SJSA1 (cell line): Measurements from ENCODE around the gene DSG2. TPM values are rescaled to one million over a fixed set of nuclear protein-coding genes. Genes with fewer than 3 reads are reported as not detected.

ENCODE experiments used
- DNase-seq, 2 experiments: peaks; one replicate each; pipeline ENCODE4 v3.0.0-alpha.2; 2015 to 2020; ENCODE audit warnings: low spot score in 2 of 2, low read depth in 1 of 2
- H3K27ac ChIP-seq: fragments of 250-450 bp; sonication (Bioruptor Pico); 2 replicates; pipeline ENCODE4 v1.5.1; 2020; ENCODE audit warnings: mild to moderate bottlenecking, moderate library complexity
- H3K27me3 ChIP-seq: fragments of 250-450 bp; sonication (Bioruptor Pico); replicated peaks from 2 replicates; pipeline ENCODE4 v1.5.1; 2020; ENCODE audit warnings: mild to moderate bottlenecking, moderate library complexity
- H3K36me3 ChIP-seq: fragments of 250-450 bp; sonication (Bioruptor Pico); 2 replicates; pipeline ENCODE4 v1.5.1; 2020; ENCODE audit warnings: mild to moderate bottlenecking
- H3K4me1 ChIP-seq: fragments of 250-450 bp; sonication (Bioruptor Pico); replicated peaks from 2 replicates; pipeline ENCODE4 v1.6.1; 2021; ENCODE audit warnings: mild to moderate bottlenecking
- H3K4me3 ChIP-seq: fragments of 250-450 bp; sonication (Bioruptor Pico); 2 replicates; pipeline ENCODE4 v1.5.1; 2020; ENCODE audit warnings: mild to moderate bottlenecking
- H3K9me3 ChIP-seq: fragments of 250-450 bp; sonication (Bioruptor Pico); replicated peaks from 2 replicates; pipeline ENCODE4 v1.5.1; 2020; ENCODE audit warnings: mild to moderate bottlenecking
- total RNA-seq: library from RNA; depleted of rRNA; stranded (reverse); fragments of >200 nt; shearing (Covaris generic); gene quantifications from 2 replicates; pipeline ENCODE4 v1.2.3, GENCODE V29; 2014; rRNA removed

DSG2 gene
- 48.2 and 65.5 TPM in 2 replicates for total RNA-seq

DNA sequence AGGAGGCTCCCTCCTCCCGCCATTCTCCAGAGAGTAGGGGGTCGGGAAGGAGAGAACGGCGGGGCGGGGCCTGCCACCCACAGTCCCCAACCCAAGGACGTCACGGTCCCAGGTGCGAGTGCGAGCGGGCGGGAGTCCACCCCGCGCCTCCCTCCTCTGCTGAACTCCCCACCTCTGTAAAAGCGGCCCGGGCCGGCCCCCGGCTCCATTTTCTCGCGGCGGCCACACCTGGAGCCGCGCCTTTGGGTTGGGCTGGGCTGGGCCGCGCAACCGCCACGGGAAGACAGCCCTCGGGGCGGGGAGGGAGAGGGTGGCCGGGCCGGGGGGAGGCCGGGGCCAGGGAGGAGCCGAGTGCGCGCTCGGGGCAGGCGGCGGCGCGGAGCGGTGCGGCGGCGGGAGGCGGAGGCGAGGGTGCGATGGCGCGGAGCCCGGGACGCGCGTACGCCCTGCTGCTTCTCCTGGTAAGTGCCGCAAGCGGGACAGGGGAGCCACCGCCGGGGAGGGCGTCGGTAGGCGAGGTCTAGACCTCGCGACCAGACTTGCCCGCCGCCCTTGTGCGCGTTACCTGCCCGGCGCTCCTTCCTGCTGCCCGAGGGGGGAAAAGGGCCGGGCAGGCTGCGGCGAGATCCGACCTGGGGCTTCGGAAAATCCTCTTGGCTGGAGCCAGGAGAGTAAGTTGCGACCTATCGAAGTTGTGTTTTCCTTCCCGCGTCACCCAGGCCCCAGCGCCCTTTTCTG lies at the start of gene DSG2:
Gene DSG2 (plus strand): TSS at position 342 of the 738 bp plus-strand sequence. CDS start 75 bp downstream, at position 417.
- peak within 1 kb of the TSS; percentile 95 for H3K4me3 ChIP-seq
- peak; percentile 73 for DNase-seq

DNA sequence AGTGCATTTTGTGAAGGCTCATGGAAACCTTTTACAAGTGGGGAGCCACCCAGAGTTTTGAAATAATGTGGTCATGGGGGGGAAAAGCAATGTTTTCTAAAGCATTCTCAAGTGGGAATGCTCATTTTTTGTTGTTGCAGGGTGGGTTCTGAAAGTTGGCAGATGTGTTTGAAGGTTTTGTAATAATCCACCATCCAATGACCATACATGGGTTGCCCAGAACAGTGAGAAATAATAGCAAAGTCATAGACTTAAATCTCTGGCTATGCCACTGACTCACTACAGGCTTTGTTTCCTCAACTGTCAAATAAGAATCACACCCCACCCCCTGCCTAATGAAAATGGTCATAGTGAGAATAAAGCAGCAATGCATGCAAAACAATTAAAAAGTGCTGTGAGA lies 47.6 kb upstream of the DSG2 start:
- no peak overlapping the region for H3K4me3 ChIP-seq
- no peak overlapping the region for H3K27ac ChIP-seq
- no peak for DNase-seq
- no peaks in the 10 kb centered on the region for H3K9me3 ChIP-seq
- H3K4me1 ChIP-seq = peaks cover 8% of the 10 kb centered on the region
- no peaks in the 10 kb centered on the region for H3K36me3 ChIP-seq
- no peaks in the 10 kb centered on the region for H3K27me3 ChIP-seq

More for the DNA sequence above, at the start of gene DSG2:
- peak within 1 kb of the TSS; percentile 61 for H3K27ac ChIP-seq
- peaks cover 4% of the 10 kb centered on the region for H3K36me3 ChIP-seq
- H3K9me3 ChIP-seq = no peaks in the 10 kb centered on the region; the same call in 1 of the 2 replicates
- H3K27me3 ChIP-seq = no peaks in the 10 kb centered on the region
- peaks cover 5% of the 10 kb centered on the region for H3K4me1 ChIP-seq

DNA sequence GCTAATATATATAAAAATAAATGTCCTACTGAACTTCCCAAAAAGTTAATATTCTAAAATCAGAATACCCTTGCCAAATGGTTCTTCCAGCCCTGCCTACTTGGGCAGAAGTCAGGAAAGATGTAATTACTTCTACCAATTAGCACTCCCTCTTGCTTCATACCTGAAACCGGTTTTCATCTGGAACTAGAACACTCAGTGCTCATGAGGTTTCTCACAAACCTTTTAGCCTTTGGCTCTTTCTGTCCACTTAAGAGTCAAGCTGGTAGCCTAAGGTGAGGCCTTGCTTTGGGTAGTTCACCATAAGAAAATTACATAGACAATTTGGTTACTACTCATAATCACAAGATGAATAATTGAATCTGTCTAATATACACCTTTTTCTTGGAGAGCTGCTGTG lies 46.4 kb upstream of the DSG2 start:
- H3K4me3 ChIP-seq = no peak overlapping the region
- no peak for DNase-seq
- no peak overlapping the region for H3K27ac ChIP-seq
- peaks cover 8% of the 10 kb centered on the region for H3K4me1 ChIP-seq
- H3K27me3 ChIP-seq = no peaks in the 10 kb centered on the region
- H3K9me3 ChIP-seq = no peaks in the 10 kb centered on the region
- no peaks in the 10 kb centered on the region for H3K36me3 ChIP-seq

DNA sequence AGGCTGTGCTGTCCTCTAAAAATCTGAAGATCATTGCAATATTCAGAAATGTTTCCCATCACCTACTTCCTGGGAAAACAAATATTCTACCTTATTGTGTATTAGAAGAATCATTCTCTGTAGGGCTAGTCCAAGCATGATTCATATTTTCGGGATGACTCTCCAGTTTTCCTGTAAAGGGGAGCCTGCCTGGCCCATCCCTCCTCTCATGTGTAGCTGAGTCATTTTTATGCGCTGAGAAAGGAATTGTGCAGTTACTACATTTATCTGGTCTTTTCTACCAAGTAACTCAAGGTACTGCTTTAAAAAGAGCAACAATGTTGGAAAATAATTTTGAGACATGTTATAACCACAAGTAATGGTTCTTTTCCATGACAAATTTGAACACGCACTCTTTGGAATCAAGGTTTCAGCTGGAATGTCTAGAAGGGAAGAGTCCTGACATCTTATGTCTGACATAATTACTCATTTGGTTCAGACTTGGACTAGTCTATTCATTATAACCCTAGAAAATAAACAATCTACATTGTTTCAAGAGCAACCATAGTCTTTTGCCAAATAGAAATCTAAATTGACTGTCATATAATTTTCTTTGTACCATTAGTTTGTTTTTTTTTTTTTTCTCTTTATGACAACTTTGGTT lies 43.8 kb upstream of the DSG2 start:
- peak; percentile 66 to 85 for DNase-seq
- Histone ChIP-seq H3K9me3 (no peaks in the 10 kb centered on the region), H3K27ac (peak overlapping the region; percentile 75), H3K27me3 (no peaks in the 10 kb centered on the region), H3K36me3 (no peaks in the 10 kb centered on the region), H3K4me1 (peaks cover 8% of the 10 kb centered on the region), H3K4me3 (no peak overlapping the region)

DNA sequence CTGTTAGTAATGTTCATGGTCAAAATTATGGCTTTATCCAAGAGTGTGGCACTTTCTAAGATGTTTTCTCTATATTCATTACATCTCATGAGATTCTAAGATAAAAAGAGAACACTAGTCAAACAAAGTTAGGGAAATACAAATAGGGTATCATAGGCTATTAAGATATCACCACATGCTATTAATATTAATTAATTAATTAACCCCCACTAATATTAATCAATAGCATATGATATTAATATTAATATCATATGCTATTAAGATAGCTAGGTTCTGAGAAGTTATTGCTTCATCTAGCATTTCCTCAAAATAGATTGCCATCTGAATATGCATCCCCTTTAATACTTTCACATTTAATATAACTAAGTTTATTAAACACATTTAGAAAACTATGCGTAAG lies 28.3 kb upstream of the DSG2 start:
- no peak for DNase-seq
- no peak overlapping the region for H3K4me3 ChIP-seq
- no peak overlapping the region for H3K27ac ChIP-seq
- no peaks in the 10 kb centered on the region; the same call in 1 of the 2 replicates for H3K27me3 ChIP-seq
- H3K4me1 ChIP-seq = peaks cover 2% of the 10 kb centered on the region; the same call in 1 of the 2 replicates
- no peaks in the 10 kb centered on the region for H3K36me3 ChIP-seq
- H3K9me3 ChIP-seq = no peaks in the 10 kb centered on the region

DNA sequence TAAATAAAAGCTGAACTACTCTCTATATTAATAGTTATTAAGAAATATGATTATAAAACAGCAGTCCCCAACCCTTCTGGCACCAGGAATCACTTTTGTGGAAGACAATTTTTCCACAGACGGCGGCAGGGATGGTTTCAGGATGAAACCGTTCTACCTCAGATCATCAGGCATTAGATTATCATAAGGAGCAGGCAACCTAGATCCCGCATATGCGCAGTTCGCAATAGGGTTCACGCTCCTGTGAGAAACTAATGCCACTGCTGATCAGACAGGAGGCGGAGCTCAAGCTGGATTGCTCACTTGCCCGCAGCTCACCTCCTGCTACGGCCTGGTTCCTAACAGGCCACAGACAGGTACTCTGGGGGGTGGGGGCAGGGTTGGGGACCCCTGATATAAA lies 19.3 kb upstream of the DSG2 start:
- Histone ChIP-seq H3K27ac (no peak overlapping the region), H3K4me1 (peaks cover 8% of the 10 kb centered on the region), H3K27me3 (no peaks in the 10 kb centered on the region)

DNA sequence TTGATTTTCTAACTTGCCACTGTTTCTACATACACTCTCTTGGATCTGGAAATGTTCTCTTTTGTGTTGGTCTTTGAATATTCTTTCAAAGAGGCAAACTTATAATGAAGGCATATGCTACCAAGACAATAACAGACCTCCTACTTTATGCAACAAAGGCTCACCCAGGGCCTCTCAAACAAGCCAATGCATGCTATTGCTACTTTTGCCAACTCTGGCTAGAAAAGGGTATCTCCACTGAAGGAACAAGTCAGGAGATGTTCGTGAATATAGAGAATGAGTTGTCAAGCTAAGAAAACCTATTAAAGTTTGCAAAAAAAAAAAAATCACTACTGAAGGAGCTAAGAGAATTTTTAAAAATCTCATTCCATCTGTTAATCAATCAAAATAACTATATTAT lies 15.9 kb upstream of the DSG2 start:
- H3K27me3 ChIP-seq = no peaks in the 10 kb centered on the region
- H3K4me3 ChIP-seq = no peak overlapping the region
- no peaks in the 10 kb centered on the region for H3K9me3 ChIP-seq
- DNase-seq = no peak
- H3K36me3 ChIP-seq = no peaks in the 10 kb centered on the region
- H3K4me1 ChIP-seq = peaks cover under 1% of the 10 kb centered on the region; the same call in 1 of the 2 replicates
- H3K27ac ChIP-seq = no peak overlapping the region

More for the DNA sequence above, 19.3 kb upstream of the DSG2 start:
- Histone ChIP-seq H3K36me3 (no peaks in the 10 kb centered on the region), H3K9me3 (no peaks in the 10 kb centered on the region), H3K4me3 (no peak overlapping the region)
- DNase-seq = no peak

DNA sequence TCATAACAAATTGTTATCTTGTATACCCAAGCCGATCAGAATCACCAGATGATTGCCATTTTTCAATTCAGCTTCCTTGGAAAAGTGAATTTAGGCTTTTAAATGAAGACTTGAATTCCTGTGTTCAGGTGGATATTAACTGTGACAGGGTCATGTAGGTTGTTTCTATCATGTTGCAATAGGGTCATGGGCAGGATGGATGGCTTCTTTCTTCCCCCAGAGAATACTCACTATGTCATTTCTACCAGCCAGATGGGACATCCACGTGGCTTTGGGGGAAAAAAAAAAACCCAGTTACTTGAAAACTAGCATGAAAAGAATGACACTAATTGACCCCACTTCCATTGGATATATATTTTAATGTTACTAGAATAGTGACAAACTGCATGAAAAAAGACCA lies 14.6 kb upstream of the DSG2 start:
- Histone ChIP-seq H3K4me3 (no peak overlapping the region), H3K4me1 (peaks cover 14% of the 10 kb centered on the region), H3K27me3 (0 out of 2 replicates have a peak, but pooled peaks cover 3% of the 10 kb centered on the region), H3K36me3 (no peaks in the 10 kb centered on the region), H3K9me3 (no peaks in the 10 kb centered on the region), H3K27ac (no peak overlapping the region)
- no peak for DNase-seq

DNA sequence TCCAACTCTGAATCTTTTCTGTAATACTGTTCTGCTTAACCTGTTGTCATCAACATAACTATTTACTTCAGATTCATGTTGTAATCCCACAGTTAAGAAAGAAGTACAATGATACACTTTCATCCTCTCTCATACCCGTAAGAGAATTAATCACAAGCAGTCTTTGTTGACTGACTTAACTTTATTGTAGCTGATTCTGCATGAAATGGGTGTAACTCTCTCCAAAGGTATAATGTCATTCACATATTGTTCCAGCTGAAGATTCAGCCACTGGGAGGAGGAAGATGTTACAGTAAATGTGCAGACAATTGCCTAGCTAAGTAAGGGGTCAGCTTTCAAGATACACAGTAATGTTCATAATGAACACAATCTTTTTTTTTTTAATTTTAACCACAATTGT lies 13.5 kb upstream of the DSG2 start:
- no peaks in the 10 kb centered on the region for H3K36me3 ChIP-seq
- H3K4me1 ChIP-seq = peaks cover 17% of the 10 kb centered on the region
- H3K27me3 ChIP-seq = 0 out of 2 replicates have a peak, but pooled peaks cover 3% of the 10 kb centered on the region
- DNase-seq = no peak
- H3K27ac ChIP-seq = no peak overlapping the region
- no peak overlapping the region for H3K4me3 ChIP-seq
- H3K9me3 ChIP-seq = no peaks in the 10 kb centered on the region

DNA sequence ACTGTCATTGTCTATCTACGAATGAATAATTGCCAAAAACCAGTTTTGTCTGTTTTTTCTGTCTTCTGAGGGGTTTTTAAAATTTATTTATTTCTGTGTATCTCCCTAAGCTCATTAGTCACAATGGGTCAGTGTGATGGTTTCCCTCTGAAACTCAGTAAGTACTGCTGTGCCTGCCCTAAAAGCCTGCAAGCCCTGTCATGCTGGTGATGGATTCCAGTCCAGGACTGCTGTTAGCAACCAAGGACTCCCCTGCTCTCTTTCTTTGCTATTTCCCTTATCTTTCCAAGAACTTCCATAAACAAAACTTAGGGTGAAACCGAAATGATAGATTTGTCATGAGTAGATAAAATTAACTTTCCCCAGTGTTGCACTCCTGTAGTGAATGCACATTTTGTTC lies 11.8 kb upstream of the DSG2 start:
- Histone ChIP-seq H3K4me3 (no peak overlapping the region), H3K27ac (no peak overlapping the region), H3K27me3 (0 out of 2 replicates have a peak, but pooled peaks cover 3% of the 10 kb centered on the region), H3K9me3 (no peaks in the 10 kb centered on the region), H3K4me1 (peaks cover 26% of the 10 kb centered on the region), H3K36me3 (no peaks in the 10 kb centered on the region)
- DNase-seq = no peak

DNA sequence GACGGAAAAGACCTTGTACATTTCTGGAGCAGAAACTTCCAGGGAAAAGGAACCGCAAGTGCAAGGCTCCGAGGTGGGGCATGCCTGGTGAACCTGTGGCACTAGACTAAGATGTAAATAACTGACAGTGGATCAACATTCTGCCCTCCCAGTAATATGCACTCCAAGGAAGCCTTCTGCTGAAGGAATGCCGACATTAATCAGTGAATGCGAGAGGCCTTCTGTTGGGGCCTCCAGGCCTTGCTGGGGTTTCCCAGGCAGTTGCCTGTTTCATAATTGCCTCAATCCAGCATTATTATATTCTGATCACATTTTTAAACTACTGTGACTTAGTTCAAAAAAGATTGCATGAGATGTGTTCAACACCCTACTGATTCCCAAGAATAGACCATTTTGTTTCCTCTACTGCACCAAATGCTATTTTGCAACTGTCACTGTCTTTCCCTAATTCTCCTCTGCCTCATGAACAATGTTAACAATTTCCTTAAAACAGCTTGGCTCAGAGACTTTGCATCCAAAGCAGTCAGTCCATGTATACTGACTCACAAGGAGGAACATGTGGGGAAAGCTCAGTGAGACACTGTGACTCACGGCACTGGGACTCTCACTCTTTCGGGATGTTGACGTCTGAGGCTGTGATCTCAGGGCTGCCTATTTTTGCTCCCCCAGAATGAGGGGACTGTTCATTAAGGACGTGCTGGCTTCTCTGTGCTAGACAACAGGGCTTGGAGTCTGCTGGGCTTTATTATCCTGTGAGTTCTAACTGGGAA lies 10.5 kb upstream of the DSG2 start:
- peaks cover 26% of the 10 kb centered on the region for H3K4me1 ChIP-seq
- peak overlapping the region; percentile 46 for H3K27ac ChIP-seq
- no peaks in the 10 kb centered on the region for H3K9me3 ChIP-seq
- H3K4me3 ChIP-seq = no peak overlapping the region
- no peaks in the 10 kb centered on the region for H3K36me3 ChIP-seq
- H3K27me3 ChIP-seq = 0 out of 2 replicates have a peak, but pooled peaks cover 3% of the 10 kb centered on the region
- peak; percentile 66 to 78 for DNase-seq

DNA sequence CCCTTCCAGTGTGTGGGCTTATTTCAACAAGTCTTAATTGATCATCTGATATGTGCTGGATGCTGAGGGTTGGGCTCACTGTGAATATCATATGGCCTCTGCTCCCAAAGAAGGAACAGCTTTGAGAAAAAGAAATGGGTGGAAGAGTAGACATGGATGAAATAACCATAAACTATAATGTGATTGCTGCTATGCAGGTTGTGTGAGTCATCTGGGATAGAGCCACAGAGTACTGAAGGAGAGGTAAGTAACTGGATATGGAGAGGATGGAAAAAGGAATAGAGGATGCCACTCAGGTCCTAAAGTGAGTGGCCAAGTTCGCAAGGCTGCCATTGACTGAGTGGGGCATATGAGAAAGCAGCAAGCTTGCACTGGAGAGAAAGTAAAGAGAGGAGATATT lies 8.7 kb upstream of the DSG2 start:
- H3K4me3 ChIP-seq = no peak overlapping the region
- H3K27ac ChIP-seq = no peak overlapping the region
- H3K9me3 ChIP-seq = no peaks in the 10 kb centered on the region
- H3K4me1 ChIP-seq = peaks cover 26% of the 10 kb centered on the region
- no peak for DNase-seq
- no peaks in the 10 kb centered on the region for H3K36me3 ChIP-seq
- H3K27me3 ChIP-seq = 0 out of 2 replicates have a peak, but pooled peaks cover 3% of the 10 kb centered on the region

DNA sequence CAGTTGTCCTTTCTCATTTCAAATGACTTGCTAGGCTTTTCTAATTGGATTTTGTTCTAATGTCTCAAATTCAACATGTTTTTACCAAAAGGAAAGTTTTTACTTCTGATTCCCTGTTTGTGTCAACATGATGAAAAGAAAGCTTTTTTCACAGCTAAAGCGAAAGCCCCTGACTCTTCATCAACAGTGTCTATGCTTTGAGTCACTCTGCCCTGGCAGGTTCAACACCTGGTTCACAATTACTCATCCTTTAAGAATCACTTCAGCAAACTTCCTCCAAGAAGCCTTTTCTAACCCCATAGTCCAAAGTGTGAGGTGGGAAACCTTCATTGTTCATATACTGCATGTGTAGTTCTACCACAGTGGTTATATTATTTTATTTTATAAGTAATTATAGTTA lies 7.6 kb upstream of the DSG2 start:
- Histone ChIP-seq H3K4me3 (no peak overlapping the region), H3K27ac (0 out of 2 replicates have a peak overlapping the region, but pooled peaks have one; percentile 23), H3K36me3 (no peaks in the 10 kb centered on the region), H3K27me3 (0 out of 2 replicates have a peak, but pooled peaks cover 3% of the 10 kb centered on the region), H3K4me1 (peaks cover 26% of the 10 kb centered on the region), H3K9me3 (no peaks in the 10 kb centered on the region)
- DNase-seq = peak in 1 of 2 experiments; percentile 42
